NCI-H446 (cell line): Measurements from ENCODE around the gene TRIM8.
A peak's percentile ranks its signal among the peaks of the same experiment; 100 is the strongest.

ENCODE experiments used
- DNase-seq, 2 experiments: peaks; one replicate each; lab custom pipeline; 2025; lab: John Stamatoyannopoulos, UW

TRIM8 gene, protein sequence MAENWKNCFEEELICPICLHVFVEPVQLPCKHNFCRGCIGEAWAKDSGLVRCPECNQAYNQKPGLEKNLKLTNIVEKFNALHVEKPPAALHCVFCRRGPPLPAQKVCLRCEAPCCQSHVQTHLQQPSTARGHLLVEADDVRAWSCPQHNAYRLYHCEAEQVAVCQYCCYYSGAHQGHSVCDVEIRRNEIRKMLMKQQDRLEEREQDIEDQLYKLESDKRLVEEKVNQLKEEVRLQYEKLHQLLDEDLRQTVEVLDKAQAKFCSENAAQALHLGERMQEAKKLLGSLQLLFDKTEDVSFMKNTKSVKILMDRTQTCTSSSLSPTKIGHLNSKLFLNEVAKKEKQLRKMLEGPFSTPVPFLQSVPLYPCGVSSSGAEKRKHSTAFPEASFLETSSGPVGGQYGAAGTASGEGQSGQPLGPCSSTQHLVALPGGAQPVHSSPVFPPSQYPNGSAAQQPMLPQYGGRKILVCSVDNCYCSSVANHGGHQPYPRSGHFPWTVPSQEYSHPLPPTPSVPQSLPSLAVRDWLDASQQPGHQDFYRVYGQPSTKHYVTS

DNA sequence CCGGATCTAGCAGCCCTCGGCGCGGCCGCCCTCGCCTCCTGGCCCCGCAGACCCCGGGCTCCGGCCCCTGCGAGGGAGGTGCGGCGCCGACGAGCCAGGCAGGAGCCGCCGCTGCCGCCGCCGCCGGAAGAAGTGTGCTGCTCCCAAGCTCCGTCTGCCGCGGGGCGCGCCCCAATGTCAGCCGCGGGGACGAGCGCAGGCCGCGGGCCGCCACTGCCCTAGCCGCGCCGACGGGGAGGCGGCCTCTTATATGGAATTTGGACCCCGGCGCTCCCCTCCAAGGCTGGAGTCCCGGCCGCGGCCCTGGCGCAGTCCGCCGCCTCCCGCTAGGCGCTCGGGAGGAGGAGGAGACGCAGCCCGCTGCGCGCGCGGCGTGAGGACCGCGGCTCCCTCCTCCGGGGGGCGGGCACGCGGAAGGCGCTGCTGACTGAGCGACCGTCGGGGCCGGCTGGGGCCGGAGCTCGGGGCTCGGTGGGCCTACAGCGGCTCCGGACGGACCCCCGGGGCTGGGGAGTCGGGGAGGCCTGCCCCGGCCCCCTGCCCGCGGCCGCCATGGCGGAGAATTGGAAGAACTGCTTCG, at the start of gene TRIM8:
Gene TRIM8, plus strand, starts transcription at position 414 of the 580 bp plus-strand sequence. Its CDS starts 139 bp downstream, at position 553.
- DNase-seq: peak in 1 of 2 experiments; percentile 40

DNA sequence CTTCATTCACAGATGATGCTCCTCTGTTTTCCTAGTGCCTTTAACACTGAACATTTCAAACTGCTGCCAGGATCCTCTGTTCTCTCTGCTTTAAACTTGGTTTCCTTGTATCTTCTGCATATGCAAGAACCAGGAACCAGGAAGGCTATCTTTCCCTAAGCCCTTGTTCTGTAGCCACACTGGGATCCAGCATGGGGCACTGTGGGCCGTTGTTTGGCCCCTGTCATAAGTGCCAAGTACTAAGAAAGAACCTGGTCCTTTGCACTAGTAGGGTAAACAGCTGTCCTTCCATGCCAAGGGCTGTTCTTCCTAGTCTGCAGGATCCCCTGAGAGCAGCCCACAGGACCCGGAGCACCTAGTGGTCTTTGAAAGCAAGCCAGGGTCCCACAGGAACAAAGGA, 49.0 kb upstream of the TRIM8 start:
- no peak for DNase-seq

DNA sequence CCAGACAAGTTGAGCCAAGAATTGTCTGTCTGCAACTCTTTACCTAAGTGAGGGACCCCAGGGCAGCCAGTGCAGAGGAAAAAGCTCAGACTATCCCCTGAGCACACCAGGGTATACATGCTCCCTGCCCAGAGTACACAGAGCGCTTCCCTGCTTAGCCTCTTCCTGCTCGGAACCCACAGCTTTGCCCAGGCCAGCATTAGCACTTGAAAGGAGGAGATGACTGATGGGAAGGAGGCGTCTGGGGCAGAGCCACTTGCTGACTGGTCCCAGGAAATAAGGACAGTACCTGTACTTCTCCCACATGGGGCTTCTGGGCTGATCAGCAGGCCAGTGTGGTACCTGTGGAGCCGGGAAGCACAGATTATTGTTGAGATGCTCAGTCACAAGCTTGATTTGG, 48.4 kb upstream of the TRIM8 start:
- DNase-seq: no peak

- DNase-seq: peak; percentile 15 to 29
Measured at GRCh38 chr10:102596506-102596971, 47.7 kb upstream of the TRIM8 start.

- no peak for DNase-seq
Measured at GRCh38 chr10:102597131-102597991, 46.9 kb upstream of the TRIM8 start.

DNA sequence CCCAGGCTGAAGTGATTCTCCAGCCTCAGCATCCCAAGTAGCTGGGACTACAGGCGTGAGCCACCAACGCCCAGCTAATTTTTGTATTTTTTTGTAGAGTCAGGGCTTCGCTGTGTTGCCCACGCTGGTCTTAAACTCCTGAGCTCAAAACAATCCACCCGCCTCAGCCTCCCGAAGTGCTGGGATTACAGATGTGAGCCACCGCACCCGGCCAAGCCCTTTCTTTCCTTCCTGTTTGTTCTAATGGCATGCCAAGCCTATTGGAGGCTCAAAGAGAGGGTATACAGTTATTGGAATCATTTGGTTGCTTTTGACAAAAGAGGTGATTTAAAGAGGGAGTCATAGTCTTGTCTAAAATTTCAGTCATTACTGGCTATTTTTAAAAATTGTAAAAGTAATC, 46.0 kb upstream of the TRIM8 start:
- DNase-seq: no peak

DNA sequence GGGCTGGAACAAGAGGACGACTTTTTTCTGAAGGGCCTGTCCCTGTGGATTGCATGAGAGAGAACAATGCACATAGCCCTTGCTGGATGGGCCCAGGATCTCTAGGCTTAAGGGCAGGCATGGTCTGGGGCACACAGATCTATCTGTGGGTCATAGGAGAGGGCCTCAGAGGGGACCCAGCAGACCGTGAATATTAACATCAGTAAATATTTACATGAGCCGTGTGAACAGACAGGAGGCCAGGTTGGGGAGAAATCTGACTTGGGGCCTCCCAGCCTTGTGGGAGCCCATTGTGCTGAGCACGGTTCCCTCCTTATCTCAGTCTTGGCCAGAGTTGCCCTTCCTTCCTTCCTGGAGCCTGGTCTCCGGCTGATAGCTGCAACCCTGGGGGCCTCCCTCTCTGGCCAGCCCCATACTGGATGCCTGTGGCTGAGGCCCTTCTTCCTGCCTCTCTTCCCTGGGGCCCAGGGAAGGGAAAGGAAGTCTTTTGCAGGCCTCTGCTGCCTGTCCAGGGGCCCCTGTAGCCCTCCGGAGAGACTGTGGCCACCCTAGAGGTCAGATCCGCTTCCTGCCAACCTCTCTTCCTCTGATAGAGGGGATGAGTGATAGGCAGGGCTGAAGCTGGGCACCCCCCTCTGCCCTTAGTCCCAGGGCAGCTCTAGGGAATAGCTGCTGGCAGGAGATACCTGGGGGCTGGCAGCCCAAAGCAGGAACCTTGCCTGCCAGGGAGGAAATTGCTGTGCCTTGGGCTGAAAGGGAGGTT, 44.5 kb upstream of the TRIM8 start:
- DNase-seq: no peak

DNA sequence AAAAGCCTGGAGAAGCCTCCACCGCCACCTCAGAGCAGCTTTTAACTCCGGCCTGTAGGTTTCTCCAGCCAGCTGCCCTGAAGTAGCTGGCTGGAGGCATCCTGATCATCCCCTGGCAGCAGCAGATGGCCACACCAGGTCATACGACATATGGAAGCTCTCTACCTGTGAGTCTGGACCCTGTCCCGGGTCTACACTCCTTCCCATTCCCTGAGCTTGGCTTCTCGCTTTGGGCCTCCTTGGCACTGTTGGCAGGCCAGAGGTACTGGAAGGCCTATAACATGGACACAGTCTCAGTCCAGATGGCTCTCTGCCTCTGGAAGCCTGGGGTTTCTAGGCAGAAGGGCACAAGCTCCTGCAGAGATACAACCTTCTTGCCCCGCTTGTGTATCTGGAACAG, 43.5 kb upstream of the TRIM8 start:
- DNase-seq: no peak

- no peak for DNase-seq
Measured at GRCh38 chr10:102601639-102602038, 42.6 kb upstream of the TRIM8 start.

DNA sequence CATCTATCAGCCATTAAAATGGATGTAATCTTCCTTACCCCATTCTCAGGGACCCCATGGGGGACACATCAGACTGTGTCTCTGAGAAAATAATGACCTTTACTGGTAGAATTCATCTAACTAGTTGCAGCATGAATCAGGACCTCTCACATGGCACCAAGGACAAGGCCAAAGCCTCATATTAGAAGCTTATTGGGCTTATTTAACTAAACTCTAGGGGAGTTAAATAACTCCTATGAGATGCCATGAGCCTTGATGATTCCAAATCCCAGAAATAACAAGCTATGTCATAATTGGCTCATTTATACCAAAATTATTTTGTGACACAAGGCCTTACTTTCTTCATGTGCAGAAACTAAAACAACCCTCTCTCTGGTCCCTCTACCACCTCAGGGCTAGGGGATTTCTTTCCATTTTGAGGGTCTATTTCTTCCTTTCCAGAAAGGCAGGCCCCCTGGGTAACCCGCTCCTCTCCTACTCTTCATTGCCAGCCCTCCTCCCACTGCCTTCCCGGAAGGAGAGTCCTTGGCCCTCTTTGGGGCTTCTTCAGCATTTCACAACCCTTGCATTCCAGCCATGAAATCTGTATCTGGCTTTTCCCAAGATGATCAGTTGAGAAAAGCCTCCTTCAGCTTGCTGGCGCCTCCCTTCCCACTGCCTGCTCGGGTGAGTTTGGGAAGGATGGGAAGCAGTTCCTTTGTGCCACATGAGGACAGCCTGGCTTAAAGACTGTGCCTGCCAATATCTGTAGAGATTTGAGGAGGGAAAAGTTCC, 41.8 kb upstream of the TRIM8 start:
- no peak for DNase-seq

DNA sequence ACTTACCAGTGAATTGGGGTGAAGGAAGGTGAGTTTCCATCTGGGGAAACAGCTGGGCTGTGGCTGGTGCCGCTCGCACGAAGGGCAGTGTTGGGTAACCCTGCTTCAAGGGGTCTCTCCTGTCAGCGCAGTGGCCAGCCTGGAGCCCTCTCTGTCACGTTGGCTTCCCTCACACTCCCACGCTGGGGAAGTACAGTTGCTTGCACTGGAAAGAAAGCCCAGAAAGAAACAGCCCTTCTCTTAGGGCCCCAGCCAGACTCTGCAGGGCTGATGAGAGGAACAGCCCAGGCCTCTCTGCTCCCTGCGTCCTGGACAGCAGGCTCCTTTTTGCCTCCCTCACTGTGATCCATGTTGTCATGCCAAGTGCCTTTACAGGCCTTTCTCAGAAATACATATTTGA, 40.3 kb upstream of the TRIM8 start:
- no peak for DNase-seq

DNA sequence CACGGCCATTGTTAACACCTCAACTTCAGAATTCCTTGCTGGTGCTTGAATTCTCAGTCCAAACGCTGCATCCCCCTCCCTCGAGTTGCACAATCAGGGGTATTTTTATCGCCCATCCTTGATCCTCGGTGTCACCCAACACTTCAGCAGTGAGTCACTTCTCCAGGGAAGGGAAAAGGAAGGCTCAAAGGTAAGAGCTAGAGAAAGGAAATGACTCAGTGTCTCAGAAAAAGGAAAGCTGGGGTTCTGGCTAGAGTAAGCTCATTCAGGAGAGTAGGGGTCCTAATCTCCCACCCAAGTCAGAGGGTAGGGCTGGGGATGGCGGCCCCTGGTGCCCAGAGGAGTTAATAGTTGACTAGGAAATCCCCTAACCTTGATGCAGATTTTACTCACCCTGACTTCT, 39.8 kb upstream of the TRIM8 start:
- DNase-seq: no peak

GRCh38 chr10:102605712-102606111, 38.6 kb upstream of the TRIM8 start:
- DNase-seq: no peak

GRCh38 chr10:102608487-102608886, 35.8 kb upstream of the TRIM8 start:
- DNase-seq: no peak

DNA sequence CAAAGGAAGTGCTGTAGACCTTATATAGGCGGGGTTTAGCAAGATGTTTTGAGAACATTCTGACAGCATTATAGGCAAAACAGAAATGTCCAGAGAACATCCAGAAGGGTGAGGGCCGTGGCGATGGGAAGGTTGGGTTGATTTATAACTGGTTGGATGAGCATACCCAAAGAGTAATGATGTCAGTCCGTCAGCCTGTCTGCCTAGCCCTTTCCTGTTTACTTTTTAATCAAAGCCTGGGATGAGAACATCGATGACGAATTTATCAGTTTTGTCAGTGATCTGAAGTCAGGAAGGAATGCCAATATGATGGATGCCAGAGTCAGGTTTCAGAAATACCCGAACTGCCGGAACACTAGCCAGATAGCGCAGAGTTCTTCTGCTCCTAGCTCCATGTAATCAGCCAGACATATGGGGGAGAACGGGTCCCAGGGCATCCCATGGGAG, 33.8 kb upstream of the TRIM8 start:
- DNase-seq: no peak

DNA sequence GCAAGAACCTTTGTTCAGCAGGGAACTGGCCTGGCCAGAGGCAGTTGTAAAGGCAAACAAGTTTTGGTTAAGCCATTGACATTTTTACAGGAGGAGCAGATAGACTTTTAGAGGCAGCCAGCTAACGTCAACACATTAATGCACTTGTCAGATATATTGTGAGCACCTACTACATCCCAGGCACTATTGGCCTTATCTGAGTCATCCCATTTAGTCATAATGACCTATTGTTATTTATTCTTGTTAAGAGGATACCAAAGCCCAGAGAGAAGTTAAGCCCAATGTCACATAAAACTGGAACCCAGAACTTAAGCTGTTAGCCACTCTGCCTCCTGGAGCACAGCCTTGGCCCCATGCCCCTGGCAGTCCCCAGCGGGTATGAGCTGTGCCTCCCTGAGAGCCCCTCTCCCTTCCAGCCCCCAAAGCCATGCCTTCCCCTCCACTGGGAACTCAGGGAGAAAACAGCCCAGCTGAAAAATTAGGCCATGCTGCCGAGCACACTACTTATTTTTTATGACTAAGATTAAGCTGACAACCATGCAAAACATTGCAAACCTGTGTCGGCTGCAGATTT, 32.7 kb upstream of the TRIM8 start:
- DNase-seq: no peak

DNA sequence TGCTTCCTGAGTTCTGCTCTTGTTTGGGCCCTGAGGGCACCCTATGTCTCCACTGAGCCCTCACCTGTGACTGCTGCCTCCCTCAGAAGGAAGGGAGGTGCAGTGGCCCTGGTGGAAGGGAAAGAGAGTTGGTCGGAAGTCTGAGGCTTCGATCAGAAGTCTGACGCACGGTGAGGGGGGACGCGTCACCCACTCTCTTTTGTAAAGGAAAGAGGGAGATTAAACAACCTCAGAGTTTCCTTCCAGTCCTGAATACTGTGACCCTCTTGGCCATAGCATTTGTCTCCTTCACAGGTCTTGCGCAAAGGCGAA, 31.4 kb upstream of the TRIM8 start:
- no peak for DNase-seq

DNA sequence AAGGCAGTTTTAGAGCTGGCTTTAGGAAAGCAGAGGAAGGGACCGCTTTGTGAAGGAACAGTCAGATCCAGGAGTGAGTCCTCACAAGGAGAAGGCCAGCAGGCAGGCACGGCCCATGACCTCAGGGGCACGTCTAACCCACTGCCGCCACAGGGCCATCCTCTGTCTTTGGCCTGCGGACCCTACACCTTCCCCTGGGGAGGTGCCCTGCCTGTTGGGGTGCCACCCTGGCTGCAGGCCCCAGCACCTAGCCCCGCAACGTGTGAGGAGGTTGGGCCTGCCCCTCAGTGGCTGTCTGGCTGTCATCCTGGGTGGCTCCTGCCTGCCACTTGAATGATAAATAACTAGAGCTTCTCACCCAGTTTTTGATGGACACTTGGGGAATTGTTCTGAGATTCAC, 31.0 kb upstream of the TRIM8 start:
- DNase-seq: no peak

DNA sequence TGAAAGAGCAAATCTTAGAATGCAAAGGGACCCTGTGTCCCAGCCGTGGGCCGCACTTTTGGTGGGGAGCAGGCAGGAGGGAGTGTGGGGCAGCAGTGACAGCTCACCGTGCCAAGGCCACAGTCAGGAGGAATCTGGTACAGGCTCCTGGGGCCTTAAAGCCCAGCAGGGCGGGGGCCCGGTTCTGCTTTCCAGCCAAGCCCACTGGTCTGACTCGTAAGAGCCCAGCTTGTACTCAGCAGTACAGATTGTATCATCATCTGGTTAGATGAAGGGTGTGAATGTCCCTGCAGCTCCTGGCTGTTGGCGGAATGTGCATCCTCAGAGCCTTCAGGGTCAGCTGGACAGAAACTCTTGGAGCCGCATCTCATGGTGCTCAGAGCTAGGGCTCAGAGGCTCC, 30.5 kb upstream of the TRIM8 start:
- no peak for DNase-seq

DNA sequence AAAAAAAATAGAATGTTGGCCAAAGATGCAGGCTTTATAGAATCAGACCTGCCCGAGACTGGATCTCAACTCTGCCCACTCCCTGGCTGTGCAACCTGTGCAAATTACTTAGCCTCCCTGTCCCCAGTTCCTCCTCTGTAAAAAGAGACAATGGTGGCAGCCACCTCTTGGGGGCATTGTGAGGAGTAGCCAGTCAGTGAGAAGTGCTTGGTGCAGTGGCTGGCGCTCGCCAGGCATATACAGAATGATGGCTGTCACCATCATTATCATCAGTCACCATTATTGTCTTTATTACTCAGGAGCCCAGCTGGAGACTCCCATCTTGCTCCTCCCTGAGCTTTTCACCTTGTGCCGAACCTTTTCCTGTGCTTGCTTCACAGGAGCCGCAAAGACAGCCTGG, 29.4 kb upstream of the TRIM8 start:
- DNase-seq: no peak

GRCh38 chr10:102615361-102615760, 28.9 kb upstream of the TRIM8 start:
- DNase-seq: no peak
